Endothelial cell of umbilical vein (primary cell): Measurements from ENCODE around the gene DMRTB1. TPM values are rescaled to one million over a fixed set of nuclear protein-coding genes. Genes with fewer than 3 reads are reported as not detected.

Source experiments
- BruUV-seq: library from RNA; stranded (reverse); fragments of 400-500 nt; replicated peaks from 2 replicates; lab custom pipeline; 2021; lab: Mats Ljungman, UMichigan
- CTCF ChIA-PET: fragments of 300-600, 350-600 bp; sonication (Branson Sonifier 250); formaldehyde crosslinking; loops from one replicate; lab custom pipeline; 2021; ENCODE audit warnings: antibody characterized with exemption, inconsistent platforms; lab: Charles Lee
- POLR2A ChIA-PET: fragments of 300-600, 350-600 bp; sonication (Branson Sonifier 250); formaldehyde crosslinking; loops from one replicate; lab custom pipeline; 2021; ENCODE audit warnings: antibody characterized with exemption, inconsistent platforms; lab: Charles Lee
- DNase-seq: peaks from one replicate; pipeline ENCODE4 v3.0.0-alpha.2; 2011; ENCODE audit warnings: low read depth, low spot score
- FAIRE-seq: peaks from 2 replicates; lab custom pipeline; 2011; peaks lifted over from hg19 to GRCh38; lab: Jason Lieb, UNC
- H2AFZ ChIP-seq: 2 replicates; pipeline ENCODE4 v1.6.0; 2012; ENCODE audit warnings: low read depth, low read length, control low read depth, inconsistent platforms
- H3K27ac ChIP-seq: 2 replicates; pipeline ENCODE4 v1.5.1; 2011; ENCODE audit warnings: low read depth, mild to moderate bottlenecking, control low read depth, low read length, moderate library complexity; ENCODE audit not compliant: insufficient read depth
- H3K27me3 ChIP-seq, 2 experiments: 2 replicates each; pipeline versions ENCODE4 v1.6.0 to v1.6.1; 2011; ENCODE audit warnings: low read length in 2 of 2, mixed read lengths in 1 of 2; ENCODE audit not compliant: control insufficient read depth in 2 of 2, insufficient read depth in 2 of 2
- H3K36me3 ChIP-seq, 2 experiments: 2 replicates in 1 of 2; 3 replicates in 1 of 2; pipeline ENCODE4 v1.5.1; 2011; ENCODE audit warnings: low read length in 2 of 2, mild to moderate bottlenecking in 1 of 2, moderate library complexity in 1 of 2; ENCODE audit not compliant: control insufficient read depth in 2 of 2, insufficient read depth in 2 of 2; ENCODE audit errors: extremely low read depth in 1 of 2
- H3K4me1 ChIP-seq: 3 replicates; pipeline ENCODE4 v1.5.1; 2011; ENCODE audit warnings: mild to moderate bottlenecking, low read length; ENCODE audit not compliant: control insufficient read depth, insufficient read depth; ENCODE audit errors: extremely low read depth
- H3K4me2 ChIP-seq: 2 replicates; pipeline ENCODE4 v1.6.1; 2011; ENCODE audit warnings: low read length, control low read depth, mixed read lengths; ENCODE audit not compliant: insufficient read depth
- H3K4me3 ChIP-seq, 3 experiments: fragments of 200-600 bp in 1 of 3; sonication (generic), shearing (Covaris generic) in 1 of 3; replicated peaks in 1 of 3; 2 replicates each; pipeline ENCODE4 v1.5.1; 2011 to 2016; ENCODE audit warnings: control low read depth in 3 of 3, low read length in 3 of 3, mild to moderate bottlenecking in 2 of 3, inconsistent platforms in 1 of 3, low read depth in 1 of 3, moderate library complexity in 1 of 3; ENCODE audit not compliant: insufficient read depth in 1 of 3
- H3K79me2 ChIP-seq: 2 replicates; pipeline ENCODE4 v1.6.0; 2012; ENCODE audit warnings: low read length, inconsistent platforms; ENCODE audit not compliant: control insufficient read depth, insufficient read depth
- H3K9ac ChIP-seq: replicated peaks from 2 replicates; pipeline ENCODE3; 2011; ENCODE audit warnings: low read length, control low read depth; ENCODE audit not compliant: insufficient read depth; ENCODE audit errors: extremely low read depth
- H3K9me1 ChIP-seq: replicated peaks from 3 replicates; pipeline ENCODE4 v1.6.0; 2011; ENCODE audit warnings: mild to moderate bottlenecking, low read length; ENCODE audit not compliant: control insufficient read depth, insufficient read depth; ENCODE audit errors: extremely low read depth
- H3K9me3 ChIP-seq: replicated peaks from 2 replicates; pipeline ENCODE4 v1.5.1; 2012; ENCODE audit warnings: low read length, inconsistent platforms; ENCODE audit not compliant: control insufficient read depth, insufficient read depth
- H4K20me1 ChIP-seq: replicated peaks from 2 replicates; pipeline ENCODE3; 2011; ENCODE audit warnings: mild to moderate bottlenecking, low read length; ENCODE audit not compliant: control insufficient read depth, insufficient read depth; ENCODE audit errors: extremely low read depth
- EZH2 ChIP-seq: IDR thresholded peaks from 2 replicates; pipeline ENCODE4 v1.6.1; 2012; ENCODE audit warnings: borderline replicate concordance, low read depth, mild to moderate bottlenecking, moderate library complexity, low read length, inconsistent platforms; ENCODE audit not compliant: severe bottlenecking
- GATA2 ChIP-seq: IDR thresholded peaks from 2 replicates; pipeline ENCODE4 v1.7.0; 2011; ENCODE audit warnings: low read depth, mild to moderate bottlenecking, moderate library complexity, mixed read lengths, low read length; ENCODE audit not compliant: insufficient read length, insufficient read depth
- POLR2A ChIP-seq: IDR thresholded peaks from 2 replicates; pipeline ENCODE4 v1.6.1; 2012; ENCODE audit warnings: low read depth, mild to moderate bottlenecking, control low read depth, low read length
- dilution Hi-C: fragments of 300-500 bp; cut with MboI; formaldehyde crosslinking; loops from one replicate; pipeline ENCODE4 v1.15.0; 2019; ENCODE audit warnings: low sequenced_read_pairs; ENCODE audit not compliant: extremely low pct_ligation_motif_present
- intact Hi-C: fragments of 100-400 bp; cut with micrococcal nuclease; formaldehyde crosslinking; loops from one replicate; pipeline ENCODE4 v1.10.0; 2022
- polyA plus RNA-seq, 4 experiments: library from polyadenylated mRNA; depleted of rRNA in 3 of 4; stranded (reverse) in 3 of 4; unstranded in 1 of 4; fragments of >200 nt; gene quantifications; 2 replicates each; pipeline versions ENCODE4 v1.2.1 to v1.2.3, GENCODE V29; 2011 to 2012; ENCODE audit warnings: missing spikeins in 1 of 4
- total RNA-seq: library from RNA; stranded (reverse); gene quantifications from 2 replicates; pipeline ENCODE4 v1.2.3, GENCODE V29; 2021
- TF ChIP-seq, protein P1 (sequence below): IDR thresholded peaks from 2 replicates; pipeline ENCODE4 v1.6.1; 2011; ENCODE audit not compliant: insufficient read depth, insufficient read length
- TF ChIP-seq, protein P2 (sequence below), 2 donors: IDR thresholded peaks; 1 replicate in 1 of 2; 2 replicates in 1 of 2; pipeline ENCODE4 v1.5.1; 2011; ENCODE audit warnings: low read length in 2 of 2, mild to moderate bottlenecking in 2 of 2, moderate library complexity in 2 of 2, control low read depth in 1 of 2, inconsistent platforms in 1 of 2, low read depth in 1 of 2; ENCODE audit not compliant: insufficient read depth in 1 of 2; ENCODE audit errors: extremely low read depth in 1 of 2

DMRTB1 gene
- total and polyA plus RNA-seq, 2 donors (not counting 3 experiments of a cell fraction or from before 2014, with no cell fraction given) = not detected

GRCh38 chr1:53486395-53487026 lies 27.3 kb downstream of the DMRTB1 start:
- H3K27ac ChIP-seq = no peak overlapping the region
- H3K4me1 ChIP-seq = no peaks in the 10 kb centered on the region
- H3K27me3 ChIP-seq = peaks cover 3 to 8% of the 10 kb centered on the region in 2 experiments
- ChIA-PET POLR2A (no interaction called here), CTCF (interaction anchor here (0.7 to 4.7 kb wide), 14 partner anchors 12 to 1324 kb away, joined by 3 to 50 read pairs (median 4); no protein-coding TSS in a partner anchor)
- no peak for FAIRE-seq
- no peaks in the 10 kb centered on the region for H3K9me1 ChIP-seq
- intact Hi-C loops (loop anchor here (5.0 kb wide), 2 partner anchors 326 to 471 kb away; no protein-coding TSS in a partner anchor), dilution Hi-C loops (no loop called here)
- no peaks in the 10 kb centered on the region for H3K79me2 ChIP-seq
- no peaks in the 10 kb centered on the region for H4K20me1 ChIP-seq
- no peak overlapping the region for H2AFZ ChIP-seq
- H3K9me3 ChIP-seq = no peaks in the 10 kb centered on the region
- no peak for TF ChIP-seq EZH2
- BruUV-seq = no TSS peak
- H3K4me3 ChIP-seq = no peak overlapping the region
- no peak for DNase-seq
- H3K4me2 ChIP-seq = no peak overlapping the region
- no peaks in the 10 kb centered on the region for H3K36me3 ChIP-seq
- no peak overlapping the region for H3K9ac ChIP-seq

- FAIRE-seq = no peak
- intact Hi-C loops (no loop called here), dilution Hi-C loops (no loop called here)
- Histone ChIP-seq H3K27me3 (peaks cover 3 to 8% of the 10 kb centered on the region in 2 experiments), H3K4me3 (no peak overlapping the region), H3K79me2 (no peaks in the 10 kb centered on the region), H3K4me1 (no peaks in the 10 kb centered on the region), H3K9me1 (no peaks in the 10 kb centered on the region), H3K27ac (no peak overlapping the region), H4K20me1 (no peaks in the 10 kb centered on the region), H3K9me3 (no peaks in the 10 kb centered on the region), H3K9ac (no peak overlapping the region), H3K4me2 (no peak overlapping the region), H3K36me3 (no peaks in the 10 kb centered on the region), H2AFZ (no peak overlapping the region)
- no peak for DNase-seq
- TF ChIP-seq, protein P1, sequence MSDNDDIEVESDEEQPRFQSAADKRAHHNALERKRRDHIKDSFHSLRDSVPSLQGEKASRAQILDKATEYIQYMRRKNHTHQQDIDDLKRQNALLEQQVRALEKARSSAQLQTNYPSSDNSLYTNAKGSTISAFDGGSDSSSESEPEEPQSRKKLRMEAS = no peak
- TF ChIP-seq POLR2A (no peak), GATA2 (no peak)
- TF ChIP-seq, protein P2, sequence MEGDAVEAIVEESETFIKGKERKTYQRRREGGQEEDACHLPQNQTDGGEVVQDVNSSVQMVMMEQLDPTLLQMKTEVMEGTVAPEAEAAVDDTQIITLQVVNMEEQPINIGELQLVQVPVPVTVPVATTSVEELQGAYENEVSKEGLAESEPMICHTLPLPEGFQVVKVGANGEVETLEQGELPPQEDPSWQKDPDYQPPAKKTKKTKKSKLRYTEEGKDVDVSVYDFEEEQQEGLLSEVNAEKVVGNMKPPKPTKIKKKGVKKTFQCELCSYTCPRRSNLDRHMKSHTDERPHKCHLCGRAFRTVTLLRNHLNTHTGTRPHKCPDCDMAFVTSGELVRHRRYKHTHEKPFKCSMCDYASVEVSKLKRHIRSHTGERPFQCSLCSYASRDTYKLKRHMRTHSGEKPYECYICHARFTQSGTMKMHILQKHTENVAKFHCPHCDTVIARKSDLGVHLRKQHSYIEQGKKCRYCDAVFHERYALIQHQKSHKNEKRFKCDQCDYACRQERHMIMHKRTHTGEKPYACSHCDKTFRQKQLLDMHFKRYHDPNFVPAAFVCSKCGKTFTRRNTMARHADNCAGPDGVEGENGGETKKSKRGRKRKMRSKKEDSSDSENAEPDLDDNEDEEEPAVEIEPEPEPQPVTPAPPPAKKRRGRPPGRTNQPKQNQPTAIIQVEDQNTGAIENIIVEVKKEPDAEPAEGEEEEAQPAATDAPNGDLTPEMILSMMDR (IDR thresholded peaks at IDR 0.05; ENCODE audit: extremely low read depth in 1 of 2, insufficient read depth in 1 of 2, low read depth in 1 of 2, low read length in 2 of 2) = no peak
- no TSS peak for BruUV-seq
- POLR2A ChIA-PET = no interaction called here
- CTCF ChIA-PET = interaction anchor here (0.8 kb wide), 1 partner anchor 225 kb away, joined by 3 read pairs; no protein-coding TSS in a partner anchor
Observed at GRCh38 chr1:53490351-53490750, 31.2 kb downstream of the DMRTB1 start.
